NCI-H2081 (cell line): ENCODE results near the gene NDRG2.
"Not testable (repeated sequence)": the region's sequence is repeated elsewhere in the genome, so short reads cannot be mapped to it uniquely, and the experiment has no call there.

Experiments used
- DNase-seq, 2 experiments: peaks; one replicate each; lab custom pipeline; 2025; lab: John Stamatoyannopoulos, UW

NDRG2 gene

DNA sequence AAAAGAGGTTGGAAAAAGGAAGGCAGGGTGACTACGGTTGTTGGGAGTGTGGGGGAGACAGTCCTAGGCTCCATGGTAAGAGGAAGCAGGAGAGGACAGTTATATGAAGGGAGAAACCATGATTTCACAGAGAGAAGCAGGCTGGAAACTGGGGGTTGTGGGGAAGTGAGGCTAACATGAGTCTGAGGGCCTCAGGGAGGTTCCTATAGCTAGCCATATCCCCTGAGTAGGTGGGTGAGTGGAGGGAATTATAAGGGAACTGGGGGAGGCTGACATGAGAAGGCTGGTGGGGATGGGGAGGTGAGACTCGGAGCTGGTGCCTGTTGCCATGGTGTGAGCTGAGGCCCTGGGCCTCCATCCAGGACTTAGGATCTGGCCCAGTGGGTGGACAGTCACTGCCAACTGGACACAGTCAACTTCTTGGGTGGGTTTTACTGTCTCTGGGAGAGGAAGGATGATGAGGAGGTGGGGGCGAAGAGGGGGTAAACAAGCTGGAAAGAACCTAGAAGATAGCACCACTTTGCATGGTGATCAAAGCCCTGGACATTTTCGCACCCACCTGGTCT is 8.4 kb upstream of the NDRG2 start:
- no peak for DNase-seq

DNA sequence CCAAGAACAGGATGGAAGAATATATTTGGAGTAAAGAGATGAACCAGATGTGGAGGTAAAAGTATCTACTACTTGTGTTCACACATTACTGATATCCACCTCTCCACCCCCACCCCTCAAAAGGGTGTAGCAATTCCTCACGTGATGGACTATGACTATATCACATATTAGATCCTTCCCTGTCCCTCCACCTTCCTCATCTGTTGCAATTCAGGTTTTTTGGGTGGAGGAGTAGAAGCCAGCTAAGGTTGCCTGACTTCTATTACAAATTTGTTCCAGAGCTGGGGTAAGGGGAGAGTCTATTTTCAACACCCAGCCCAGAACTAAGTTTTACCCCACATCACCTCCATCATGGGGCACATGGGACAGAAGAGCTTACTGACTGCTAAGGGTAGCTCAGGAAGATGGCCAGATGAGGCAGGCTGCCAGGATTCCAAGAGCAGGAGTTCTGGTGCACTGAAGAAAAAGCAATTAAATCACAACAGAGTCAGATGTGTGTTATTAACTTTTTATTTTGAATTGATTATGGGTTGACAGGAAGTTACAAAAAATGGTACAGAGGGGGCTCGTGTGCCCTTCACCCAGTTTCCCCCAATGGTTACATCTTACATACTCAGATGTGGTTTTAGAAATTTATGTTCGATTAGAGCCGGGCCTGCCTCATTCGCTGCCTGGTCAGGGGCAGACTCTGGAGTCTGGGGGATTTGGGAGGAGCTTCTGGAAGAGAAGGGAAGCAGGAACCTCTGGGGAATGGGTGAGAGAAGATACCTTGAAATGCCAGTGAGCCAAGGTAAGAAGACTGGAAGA is 7.7 kb upstream of the NDRG2 start:
- DNase-seq, result no peak

DNA sequence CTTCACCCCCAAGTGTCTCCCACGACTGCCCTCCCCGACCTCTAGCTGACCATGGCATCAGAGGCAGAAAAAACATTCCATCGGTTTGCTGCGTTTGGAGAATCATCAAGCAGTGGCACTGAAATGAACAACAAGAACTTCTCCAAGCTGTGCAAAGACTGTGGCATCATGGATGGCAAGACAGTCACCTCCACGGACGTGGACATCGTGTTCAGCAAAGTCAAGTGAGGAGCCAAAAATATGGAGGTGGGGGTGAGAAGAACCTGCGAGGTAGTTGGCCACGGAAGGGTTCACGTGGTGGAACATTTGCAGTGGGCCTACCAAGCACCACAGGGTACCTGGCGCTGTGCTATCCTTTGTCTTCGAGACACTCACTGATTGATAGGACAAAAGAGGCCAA is 5.7 kb upstream of the NDRG2 start:
- DNase-seq, result no peak

DNA sequence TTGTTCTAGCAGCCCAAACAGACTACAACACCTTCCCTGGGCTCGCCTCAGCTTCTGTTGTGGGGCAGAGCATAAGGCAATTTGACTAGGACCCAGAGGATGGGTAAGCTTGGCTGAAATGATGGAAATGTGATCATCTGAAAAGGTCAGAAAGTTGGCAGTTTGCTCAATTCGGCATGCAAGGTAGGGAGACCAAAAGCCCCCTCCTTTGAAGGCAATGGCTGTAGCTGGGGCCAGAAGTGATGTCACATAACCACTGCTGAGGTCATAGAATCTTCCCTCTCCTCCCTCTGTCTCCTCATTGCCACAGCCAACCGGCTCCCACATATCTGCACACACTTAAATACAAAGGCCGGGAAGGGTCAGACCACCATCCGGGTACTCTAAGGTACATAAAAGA is 5.1 kb upstream of the NDRG2 start, which contains the start of gene TPPP2:
Gene TPPP2, plus strand, starts transcription at position 301 of the 400 bp plus-strand sequence. CDS start 365 bp downstream, outside the sequence.
- no peak for DNase-seq

DNA sequence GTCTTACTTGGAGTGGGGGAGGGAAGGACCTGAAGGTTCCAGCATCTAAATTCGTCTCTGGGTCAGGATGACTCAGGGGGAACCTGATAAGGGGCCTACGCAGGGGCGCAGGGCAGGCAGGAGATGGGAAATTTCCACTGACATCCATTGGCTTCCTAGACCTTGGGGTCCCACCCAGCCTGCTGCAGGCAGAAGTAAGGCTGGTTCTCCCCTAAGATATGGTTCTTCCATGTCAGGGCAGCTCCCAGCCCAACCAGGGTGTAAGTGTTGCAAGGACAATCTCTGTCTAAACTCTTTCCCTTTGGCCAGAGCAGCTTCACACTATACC is 2.1 kb upstream of the NDRG2 start:
- no peak for DNase-seq

DNA sequence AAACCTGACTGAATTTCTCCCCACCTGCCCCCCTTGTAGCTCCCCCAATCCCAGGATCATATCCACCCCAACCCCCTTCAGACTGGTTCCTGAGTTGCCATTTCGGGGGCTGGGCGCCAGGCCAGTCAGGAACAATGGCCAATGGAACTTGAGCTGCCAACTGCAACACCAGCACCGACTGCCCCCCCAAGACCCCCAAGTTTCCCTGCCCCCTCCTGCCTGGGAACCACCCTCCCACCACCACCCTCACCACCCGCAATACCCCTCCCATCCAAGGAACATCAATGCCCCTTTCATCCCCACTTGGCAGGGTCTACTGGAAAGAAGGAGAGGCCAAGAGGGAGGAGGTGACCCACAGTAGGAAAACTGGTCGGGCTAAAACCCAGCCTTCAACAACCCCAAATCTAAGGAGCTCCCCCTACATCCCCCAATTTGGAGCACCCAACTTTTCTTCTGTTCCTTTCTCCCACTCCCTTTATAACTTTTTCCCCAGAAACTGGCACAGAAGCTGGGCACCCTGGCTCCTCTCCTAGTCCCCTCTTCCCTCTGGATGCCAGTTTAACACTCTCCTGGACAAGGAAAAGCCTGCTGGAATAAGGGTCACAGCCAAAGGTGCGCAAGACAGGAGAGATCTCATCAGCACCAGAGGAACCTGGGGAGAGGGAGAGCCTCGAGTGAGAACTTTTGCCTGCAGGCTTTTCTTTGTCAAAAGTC is 1.6 kb upstream of the NDRG2 start:
- DNase-seq, result no peak

DNA sequence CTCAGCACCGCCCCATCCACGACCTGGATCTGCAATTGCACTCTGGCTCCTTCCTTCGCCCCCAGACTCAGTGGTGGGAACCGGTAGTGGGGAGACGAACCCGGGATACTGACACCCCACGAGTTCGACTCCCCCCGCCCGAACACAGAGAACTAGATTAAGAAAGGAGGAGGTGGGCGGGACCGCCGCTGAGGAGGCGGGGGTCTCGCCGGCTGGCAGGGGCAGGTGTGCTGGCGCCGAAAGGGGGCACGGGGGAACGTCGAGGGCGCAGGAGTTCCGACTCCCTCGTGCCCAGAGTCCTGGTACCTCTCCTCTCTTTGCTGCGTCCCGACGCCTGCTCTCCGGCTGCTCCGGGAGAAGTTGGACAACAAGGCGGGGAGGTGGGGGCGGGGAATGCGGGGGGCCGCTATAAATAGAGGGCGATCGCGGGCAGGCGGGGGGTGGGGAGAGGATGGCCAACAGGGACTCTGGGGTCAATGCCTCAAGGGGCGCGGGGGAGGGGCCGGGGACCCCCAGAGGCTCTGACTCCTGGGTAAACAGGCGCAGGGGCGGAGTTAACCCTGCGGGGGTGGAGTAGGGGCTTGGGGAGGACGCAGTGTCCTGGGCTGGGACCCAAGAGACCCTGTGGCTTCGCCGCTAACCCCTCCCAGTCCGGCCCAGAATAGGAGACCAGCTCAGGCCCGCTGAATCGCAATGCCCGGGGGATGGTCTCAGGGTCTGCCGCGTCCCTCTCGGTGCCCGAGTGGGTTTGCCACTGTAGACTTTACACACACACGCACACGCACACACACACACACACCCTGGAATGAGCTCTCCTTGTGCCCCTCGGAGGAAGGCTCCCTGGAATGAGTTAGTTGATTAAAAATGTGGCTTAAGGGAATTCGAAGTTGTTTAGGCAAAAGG is 761 bp upstream of the NDRG2 start:
- no peak for DNase-seq

DNA sequence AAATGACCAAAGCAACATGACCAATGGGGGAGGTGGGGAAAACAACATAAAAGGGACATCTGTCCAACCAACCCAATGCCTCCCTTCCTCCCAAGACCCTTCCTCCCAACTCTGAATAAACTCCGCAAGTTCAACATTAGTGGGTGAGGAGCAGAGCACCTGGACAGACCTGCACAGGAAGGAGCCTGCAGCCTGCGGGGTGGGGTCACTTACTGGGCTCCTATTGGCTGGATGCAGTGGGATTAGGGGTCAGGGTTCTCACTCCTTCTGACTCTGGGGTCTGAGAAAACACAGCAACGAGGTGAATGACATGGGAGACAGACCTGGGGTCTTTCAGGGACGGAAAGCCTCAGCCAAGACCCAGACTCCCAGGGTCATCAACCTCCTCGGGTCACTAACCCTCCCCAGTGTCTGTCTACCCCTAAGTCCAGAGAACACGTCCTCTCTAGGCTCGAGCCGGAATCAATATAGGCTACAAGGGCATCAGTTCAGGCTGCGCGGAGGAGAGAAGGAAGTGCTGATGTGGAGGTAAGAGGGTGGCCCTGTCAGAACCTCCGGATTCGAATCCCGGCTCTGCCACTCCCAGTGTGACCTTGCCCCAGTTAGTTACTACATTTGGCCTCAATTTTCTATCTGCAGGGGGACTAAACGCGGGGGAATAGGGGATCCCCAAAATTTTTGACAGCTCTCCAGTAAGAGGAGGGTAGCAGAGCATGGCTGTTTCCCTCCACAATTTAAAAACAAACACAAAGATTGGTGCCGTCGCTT is 860 bp downstream of the NDRG2 start:
- DNase-seq, result no peak

DNA sequence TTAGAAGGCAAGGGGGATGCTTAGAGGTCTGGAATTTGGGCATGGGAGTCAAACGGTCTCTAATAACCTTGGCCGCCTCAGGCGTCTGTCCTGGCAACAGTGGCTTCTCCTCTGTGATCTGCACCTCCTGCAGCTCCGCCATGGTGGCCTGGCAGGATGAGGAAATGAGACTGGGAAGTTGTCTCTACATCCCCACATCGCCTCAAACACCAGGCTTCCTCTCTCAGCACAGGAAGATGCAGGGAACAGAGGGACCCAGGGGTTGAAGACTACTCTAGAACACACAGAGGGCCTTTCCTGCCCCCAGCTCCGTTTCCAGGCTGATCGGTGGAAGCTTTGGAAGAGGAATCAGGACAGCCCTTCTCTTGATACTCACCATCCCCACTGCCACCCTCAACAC is 1.7 kb downstream of the NDRG2 start:
- no peak for DNase-seq

DNA sequence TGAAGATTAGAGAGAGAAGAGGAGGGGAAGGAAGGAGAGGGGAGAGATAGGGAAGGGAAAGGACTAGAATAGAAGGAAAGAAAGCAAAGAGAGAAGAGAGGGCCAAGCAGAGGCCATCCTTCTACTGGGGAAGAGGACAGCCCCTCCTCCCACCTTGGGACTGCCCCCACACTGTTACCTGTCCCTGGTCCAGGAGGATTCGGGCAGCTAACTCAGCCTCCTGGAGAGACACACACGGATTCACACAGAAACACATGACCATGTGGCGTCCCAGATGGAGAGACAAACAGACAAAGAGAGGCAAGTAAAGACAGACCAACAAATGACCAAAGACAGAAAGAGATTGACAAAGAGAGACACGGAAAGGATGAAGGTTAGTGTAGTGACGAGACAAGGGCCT is 2.2 kb downstream of the NDRG2 start:
- DNase-seq, result no peak

DNA sequence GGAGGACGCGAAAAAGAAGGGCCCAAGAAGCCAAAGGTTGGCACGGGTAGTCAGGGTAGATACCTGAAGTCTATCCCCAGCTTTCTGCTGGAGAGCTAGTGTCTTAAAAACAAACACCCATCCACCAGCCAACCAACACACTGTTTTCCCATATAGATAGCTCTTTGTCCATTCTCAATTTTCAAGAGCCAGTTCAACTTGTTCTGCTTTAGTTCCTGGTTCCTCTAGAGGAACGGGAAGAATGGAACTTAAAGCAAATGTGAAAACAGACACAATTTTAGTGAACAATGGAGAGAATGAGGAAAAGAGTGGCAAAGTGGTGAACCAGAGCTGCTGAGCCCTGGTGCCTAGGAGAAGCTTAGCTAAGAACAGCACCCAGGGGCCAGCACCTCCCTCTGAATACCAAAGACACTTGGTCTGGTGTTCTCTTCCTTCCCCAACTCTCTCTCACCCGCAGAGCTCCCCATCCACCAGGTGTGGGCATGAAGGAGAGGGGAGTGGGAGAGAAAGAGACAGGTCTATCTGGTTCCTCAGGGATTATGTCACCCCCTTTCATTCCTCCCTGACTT is 3.8 kb downstream of the NDRG2 start:
- no peak for DNase-seq

DNA sequence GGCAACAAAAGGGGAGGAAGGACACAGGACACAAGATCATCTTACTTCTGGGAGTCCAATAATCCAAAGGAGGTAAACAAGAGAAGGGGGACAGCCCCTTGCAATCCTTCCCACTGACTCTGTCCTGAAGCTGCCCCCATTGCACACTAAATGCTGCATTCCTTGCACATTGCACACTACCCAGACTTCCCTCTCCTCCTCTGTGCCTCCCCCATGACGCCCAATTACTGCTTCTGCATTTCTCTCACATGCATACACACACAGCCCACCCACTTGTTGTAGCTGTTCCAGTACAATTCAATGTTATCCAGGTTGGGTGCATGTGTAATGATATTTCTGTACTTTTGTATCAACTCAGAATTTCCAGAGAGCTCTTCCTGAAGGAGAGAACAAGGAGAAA is 5.5 kb downstream of the NDRG2 start:
- no peak for DNase-seq

DNA sequence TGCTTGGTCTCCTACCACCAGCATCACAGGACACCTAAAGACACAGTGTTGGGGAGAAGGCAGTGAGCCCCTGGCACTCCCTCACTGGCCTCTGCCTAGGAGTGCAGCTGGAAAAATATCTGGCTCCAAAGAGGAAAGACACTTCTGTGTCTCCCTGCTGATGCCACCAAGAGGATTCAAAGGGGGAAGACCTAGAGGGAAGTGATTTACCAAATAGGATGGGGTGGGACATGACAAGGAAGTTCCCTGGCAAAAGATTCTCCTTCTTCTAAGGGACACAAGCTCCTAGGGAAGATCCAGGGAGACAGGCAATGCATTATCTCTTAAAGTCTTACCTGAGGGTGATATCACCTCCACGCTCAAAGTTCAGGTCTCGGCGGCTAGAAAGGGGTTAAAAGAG is 6.1 kb downstream of the NDRG2 start:
- DNase-seq, result no peak

DNA sequence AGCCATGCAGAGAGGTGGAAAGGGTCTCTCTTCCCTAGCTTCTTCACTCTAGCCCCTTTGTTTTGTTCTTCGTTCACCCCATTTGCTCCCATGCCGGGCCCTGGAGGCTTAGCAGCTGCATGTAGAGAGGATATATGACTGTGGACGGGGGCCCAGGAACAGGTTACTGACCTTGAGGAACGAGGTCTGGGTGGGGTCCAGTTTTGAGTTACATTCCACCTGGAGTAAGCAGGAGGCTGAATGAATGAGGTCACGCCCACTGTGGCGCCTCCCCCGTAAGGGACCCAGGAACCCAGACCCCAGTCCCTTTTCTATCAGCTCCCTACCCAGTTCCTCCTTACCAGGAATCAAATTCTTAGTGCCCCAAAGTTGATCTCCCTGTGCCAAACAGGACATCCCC is 6.6 kb downstream of the NDRG2 start:
- no peak for DNase-seq

DNA sequence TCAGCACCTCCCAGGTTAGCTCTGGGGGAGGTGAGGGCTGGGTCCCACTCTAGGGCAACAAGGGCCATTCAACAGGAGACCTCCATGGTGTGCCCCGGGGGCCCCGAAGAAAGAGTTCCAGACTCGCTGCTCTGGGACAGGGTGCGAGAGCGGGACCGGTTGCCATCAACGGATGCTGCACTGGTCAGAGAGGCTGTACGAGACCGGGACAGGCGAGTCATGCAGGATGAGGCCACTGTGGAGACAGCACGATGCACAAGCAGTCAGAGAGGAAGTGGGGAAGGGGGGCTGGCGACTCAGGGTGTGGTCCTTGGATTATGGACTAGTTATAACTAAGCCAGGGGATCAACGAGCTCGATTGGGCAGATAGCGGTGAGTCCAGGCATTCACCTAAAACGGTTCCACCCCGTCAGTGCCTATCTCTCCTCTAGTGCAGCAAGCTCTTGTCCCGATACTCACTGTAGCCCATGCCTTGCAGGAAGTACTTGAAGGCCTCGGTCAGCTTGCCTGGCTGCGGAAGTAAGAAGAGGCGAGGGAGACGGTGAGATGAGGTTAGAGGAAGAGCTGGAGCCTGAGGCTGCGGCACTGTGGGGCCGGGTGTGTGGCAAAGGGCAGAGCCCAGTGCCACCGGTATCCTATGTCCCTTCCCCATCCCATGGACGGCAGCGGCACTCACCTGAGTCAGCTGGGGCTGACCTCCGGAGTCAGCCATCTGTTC is 7.2 kb downstream of the NDRG2 start:
- no peak for DNase-seq

DNA sequence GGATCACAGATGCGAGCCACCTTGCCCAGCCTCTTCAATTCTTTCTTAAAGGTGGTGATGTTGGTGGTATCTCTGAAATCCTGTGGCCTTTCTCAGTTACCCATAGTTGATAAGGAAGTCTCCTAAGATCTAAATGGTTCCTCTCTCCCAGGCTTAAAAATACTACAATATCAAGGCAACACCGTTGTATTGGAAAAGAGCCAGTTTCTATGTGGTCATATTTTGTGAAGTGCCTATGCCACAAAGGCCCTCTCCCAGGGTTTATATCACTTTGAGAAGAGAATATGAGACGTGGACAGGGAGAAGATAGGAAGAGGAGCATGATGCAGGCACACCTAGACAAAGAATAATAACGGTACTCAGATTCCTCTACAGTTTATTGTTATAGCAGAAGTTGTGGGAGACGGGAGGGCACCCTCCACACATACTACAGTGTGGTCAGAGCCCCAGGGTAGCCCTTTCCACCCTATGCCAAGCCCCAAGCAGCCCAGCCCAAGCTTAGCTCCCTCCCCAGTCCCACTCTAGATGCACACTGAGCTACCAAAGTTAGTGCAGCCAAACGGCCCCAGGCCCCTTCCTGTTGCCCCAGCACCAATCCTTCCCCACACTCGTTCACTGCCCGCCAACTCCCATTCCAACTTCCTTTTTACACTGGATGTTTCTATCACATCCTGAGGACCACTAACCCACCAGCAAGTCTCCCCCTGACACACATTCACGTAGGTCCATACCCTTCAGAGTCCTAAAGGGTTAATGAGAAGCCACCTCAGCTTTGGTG is 8.3 kb downstream of the NDRG2 start:
- DNase-seq, result no peak

DNA sequence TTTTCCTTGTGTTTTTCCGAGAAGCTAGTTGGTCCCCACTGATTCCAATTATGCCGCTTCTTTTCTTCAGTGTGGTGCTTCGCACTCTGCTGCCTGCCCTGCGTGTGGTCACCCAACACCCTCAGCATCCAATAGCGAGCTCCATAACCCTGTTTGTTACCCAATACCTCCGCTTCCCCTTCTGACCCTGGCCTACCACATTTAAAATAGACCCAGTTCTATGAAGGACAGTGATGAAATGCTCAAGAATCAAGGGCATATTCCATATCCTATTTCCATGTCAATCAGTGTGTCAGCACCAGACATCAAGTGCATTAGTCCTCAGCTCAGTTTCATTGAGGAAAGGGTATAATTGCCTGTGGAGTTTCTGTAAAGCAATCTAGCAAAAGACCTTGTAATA is 9.5 kb downstream of the NDRG2 start:
- no peak for DNase-seq

DNA sequence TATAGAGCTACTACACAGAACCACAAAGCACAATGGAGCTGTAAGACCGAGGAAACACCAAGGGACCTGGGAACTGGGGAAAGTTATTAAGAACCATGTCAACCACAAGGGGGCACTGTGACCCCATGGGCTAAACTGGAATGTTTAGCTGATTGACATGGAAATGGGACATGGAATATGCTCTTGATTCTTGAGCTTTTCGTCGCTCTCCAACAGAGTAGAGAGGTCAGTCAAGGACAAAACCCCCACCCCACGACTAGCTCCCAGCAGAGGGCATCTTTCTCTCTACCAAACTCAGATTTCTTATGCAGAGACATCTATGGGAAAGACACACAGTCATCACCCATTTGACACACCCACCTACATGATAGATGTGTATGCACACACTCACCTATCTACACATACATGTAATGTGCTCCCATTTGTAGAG is 10.1 kb downstream of the NDRG2 start:
- peak; percentile 71 to 83 for DNase-seq

DNA sequence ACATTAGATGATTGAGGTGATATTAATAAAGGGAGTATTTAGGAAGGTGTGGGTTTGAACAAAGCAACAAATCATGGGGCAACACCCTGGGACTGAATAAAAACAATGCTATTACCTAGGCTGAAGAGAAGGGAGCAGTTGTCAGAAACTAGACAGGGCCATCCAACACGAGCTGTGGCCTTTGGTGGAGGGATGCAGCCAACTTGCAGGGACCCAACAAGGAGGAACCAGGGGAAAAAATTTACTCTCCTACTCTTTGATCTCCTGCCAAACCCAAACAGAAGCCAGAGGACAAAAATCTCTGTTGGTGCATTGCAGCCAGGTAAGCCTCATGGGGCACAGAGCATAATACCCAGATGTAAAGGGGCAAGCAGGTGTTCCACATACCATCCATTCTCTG is 13.7 kb downstream of the NDRG2 start:
- DNase-seq, result no peak

DNA sequence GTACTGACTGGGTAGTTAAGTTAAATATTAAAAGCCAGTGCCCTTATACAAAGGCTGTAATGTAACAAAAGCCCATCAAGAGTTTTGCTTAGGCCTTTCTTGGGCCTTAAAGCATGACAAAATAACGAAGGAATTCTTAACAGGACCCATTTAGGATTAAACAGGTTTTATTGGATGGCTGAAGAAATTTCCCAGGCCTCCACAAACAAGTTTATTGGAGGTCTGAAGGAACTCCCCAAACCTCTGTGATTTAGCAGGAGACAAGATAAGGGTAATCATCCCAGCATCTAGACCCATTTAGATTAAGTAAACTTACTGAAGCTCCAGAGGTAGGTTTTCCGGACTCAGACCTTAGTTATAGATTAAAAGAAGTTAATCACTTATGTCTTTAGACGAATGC is 15.1 kb downstream of the NDRG2 start:
- not testable (repeated sequence) for DNase-seq
